Measurements from ENCODE around the gene TICAM2. TPM values are rescaled to one million over a fixed set of nuclear protein-coding genes. Genes with fewer than 3 reads are reported as not detected.

Gene TICAM2
- total and polyA plus RNA-seq, 9 of the 15 experiments (the other 6 are each of a cell fraction or from before 2014, with no cell fraction given): 0.15 to 1.8 (median 0.98) TPM

DNA sequence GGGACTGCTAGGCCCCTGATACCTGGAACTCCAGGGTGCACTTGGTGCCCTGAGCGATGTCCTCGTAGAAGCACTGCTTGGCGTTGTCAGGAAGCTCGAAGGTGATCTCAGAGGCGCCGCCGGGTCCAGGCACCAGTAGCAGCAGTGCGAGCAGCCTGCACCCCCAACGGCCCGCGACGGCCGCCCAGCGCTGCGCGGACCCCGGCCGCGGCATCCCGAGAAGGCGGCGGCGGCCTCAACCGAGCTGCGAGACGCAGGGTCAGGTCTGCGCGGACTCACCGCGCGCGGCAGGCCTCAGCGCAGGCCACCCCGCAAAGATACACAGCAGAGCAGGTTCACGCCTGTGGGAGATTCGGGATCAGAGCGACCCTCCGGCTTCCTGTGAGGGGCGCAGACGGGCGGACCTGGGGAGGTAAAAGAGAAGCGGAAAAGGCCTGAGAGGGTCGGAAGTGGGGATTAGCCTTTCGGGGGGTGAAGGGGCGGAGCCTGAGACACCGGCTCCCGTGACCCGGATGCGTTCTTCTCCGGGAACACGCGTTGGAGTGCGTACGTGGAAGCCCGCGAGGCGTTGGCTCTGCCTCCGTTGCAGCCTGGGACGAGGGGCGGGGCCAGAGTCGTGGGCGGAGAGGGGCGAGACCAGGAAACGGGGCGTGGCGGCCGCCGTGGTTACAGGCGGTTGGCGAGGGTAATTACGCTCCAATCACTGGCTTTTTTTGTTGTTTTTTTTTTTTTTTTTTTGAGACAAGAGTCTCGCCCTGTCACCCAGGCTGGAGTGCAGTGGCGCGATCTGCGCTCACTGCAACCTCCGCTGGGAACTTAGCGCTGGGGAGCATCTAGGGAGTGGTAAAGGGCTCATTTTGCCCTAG lies 23.5 kb upstream of the TICAM2 start, which contains the start of gene TMED7 (continued):
- no peak for TF ChIP-seq CUX1 (CRISPR knock-in tag; IDR thresholded peaks at IDR 0.05)
- TF ChIP-seq, protein P1, sequence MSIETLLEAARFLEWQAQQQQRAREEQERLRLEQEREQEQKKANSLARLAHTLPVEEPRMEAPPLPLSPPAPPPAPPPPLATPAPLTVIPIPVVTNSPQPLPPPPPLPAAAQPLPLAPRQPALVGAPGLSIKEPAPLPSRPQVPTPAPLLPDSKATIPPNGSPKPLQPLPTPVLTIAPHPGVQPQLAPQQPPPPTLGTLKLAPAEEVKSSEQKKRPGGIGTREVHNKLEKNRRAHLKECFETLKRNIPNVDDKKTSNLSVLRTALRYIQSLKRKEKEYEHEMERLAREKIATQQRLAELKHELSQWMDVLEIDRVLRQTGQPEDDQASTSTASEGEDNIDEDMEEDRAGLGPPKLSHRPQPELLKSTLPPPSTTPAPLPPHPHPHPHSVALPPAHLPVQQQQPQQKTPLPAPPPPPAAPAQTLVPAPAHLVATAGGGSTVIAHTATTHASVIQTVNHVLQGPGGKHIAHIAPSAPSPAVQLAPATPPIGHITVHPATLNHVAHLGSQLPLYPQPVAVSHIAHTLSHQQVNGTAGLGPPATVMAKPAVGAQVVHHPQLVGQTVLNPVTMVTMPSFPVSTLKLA (conservative IDR thresholded peaks at IDR 0.05): peak; percentile 90 to 93
- TF ChIP-seq CBX1 (IDR thresholded peaks at IDR 0.05; ENCODE audit: low read depth): peak; percentile 65; the same call in 1 of the 2 replicates
- TF ChIP-seq, protein P2, sequence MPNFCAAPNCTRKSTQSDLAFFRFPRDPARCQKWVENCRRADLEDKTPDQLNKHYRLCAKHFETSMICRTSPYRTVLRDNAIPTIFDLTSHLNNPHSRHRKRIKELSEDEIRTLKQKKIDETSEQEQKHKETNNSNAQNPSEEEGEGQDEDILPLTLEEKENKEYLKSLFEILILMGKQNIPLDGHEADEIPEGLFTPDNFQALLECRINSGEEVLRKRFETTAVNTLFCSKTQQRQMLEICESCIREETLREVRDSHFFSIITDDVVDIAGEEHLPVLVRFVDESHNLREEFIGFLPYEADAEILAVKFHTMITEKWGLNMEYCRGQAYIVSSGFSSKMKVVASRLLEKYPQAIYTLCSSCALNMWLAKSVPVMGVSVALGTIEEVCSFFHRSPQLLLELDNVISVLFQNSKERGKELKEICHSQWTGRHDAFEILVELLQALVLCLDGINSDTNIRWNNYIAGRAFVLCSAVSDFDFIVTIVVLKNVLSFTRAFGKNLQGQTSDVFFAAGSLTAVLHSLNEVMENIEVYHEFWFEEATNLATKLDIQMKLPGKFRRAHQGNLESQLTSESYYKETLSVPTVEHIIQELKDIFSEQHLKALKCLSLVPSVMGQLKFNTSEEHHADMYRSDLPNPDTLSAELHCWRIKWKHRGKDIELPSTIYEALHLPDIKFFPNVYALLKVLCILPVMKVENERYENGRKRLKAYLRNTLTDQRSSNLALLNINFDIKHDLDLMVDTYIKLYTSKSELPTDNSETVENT (CRISPR knock-in tag; IDR thresholded peaks at IDR 0.05): peak; percentile 28; the same call in 1 of the 2 replicates
- TF ChIP-seq NCOA2 (IDR thresholded peaks at IDR 0.05; ENCODE audit: partially characterized antibody in 2 of 2): no peak
- peak; percentile 91 for TF ChIP-seq POLR2G (IDR thresholded peaks at IDR 0.05; ENCODE audit: low read depth, low read length)
- 0 out of 2 replicates have a peak, but pooled peaks have one; percentile 34 for TF ChIP-seq PHF21A (IDR thresholded peaks at IDR 0.05; ENCODE audit: borderline replicate concordance, low read depth)
- TF ChIP-seq ZFP91 (CRISPR knock-in tag; IDR thresholded peaks at IDR 0.05): peak; percentile 57; the same call in 1 of the 2 replicates
- TF ChIP-seq ESRRA (IDR thresholded peaks at IDR 0.05; ENCODE audit: borderline replicate concordance, low read depth): peak; percentile 30; the same call in 1 of the 2 replicates
